Vagina (tissue), 2 donors: Measurements from ENCODE around the gene HERC2.

Experiments
- CTCF ChIP-seq, 3 experiments: fragments of 450-650 bp in 2 of 3; fragments of 200-600 bp in 1 of 3; sonication (generic) in 1 of 3; IDR thresholded peaks; one replicate each; pipeline ENCODE4 v1.5.1; 2017 to 2019; ENCODE audit warnings: antibody characterized with exemption in 3 of 3, mild to moderate bottlenecking in 2 of 3, moderate library complexity in 2 of 3
- POLR2A ChIP-seq, 2 donors: fragments of 450-650 bp; IDR thresholded peaks; one replicate each; pipeline ENCODE4 v1.6.1; 2017; ENCODE audit warnings: antibody characterized with exemption in 2 of 2, mild to moderate bottlenecking in 2 of 2, moderate library complexity in 2 of 2
- POLR2AphosphoS5 ChIP-seq, 2 donors: sonication (generic); formaldehyde crosslinking; IDR thresholded peaks; one replicate each; pipeline ENCODE4 v1.9.0; 2017; ENCODE audit warnings: antibody characterized with exemption in 2 of 2, mild to moderate bottlenecking in 2 of 2, low read depth in 1 of 2; ENCODE audit not compliant: insufficient read depth in 1 of 2

DNA sequence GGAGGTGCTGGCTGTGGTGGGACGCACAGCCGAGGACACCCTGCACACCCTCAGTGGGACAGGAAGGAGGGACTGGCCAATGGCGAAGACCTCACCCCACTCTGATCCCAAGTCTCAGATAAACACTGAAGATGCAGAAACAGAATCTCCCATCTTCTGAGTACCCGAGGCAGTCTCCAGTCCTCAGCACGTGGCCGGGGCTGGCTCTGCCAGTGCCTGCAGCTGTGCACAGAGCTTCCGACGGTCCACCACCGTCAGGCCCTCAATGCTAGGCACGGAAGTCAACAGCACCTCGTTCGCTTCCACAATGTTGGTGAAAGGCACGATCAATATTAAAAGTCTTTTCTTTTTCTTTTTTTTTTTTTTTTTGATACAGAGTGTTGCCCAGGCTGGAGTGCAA, 206.1 kb downstream of the HERC2 start:
- TF ChIP-seq CTCF (IDR thresholded peaks at IDR 0.05) (no peak), POLR2A (IDR thresholded peaks at IDR 0.05) (no peak), POLR2AphosphoS5 (IDR thresholded peaks at IDR 0.05; ENCODE audit: insufficient read depth in 1 of 2, low read depth in 1 of 2) (no peak)
